Esophagus (tissue), 2 donors: ENCODE results near the gene ZNF629. TPM values are rescaled to one million over a fixed set of nuclear protein-coding genes. Genes with fewer than 3 reads are reported as not detected.

Experiments
- H3K27ac ChIP-seq, 2 donors: one replicate each; pipeline ENCODE4 v1.5.1; 2013; ENCODE audit warnings: low read depth in 2 of 2, mild to moderate bottlenecking in 2 of 2, inconsistent platforms in 1 of 2, low read length in 1 of 2, moderate library complexity in 1 of 2
- H3K27me3 ChIP-seq, 2 donors: one replicate each; pipeline ENCODE4 v1.6.1; 2013; ENCODE audit warnings: low read length in 2 of 2, control low read depth in 1 of 2, mild to moderate bottlenecking in 1 of 2; ENCODE audit not compliant: insufficient read depth in 2 of 2, control insufficient read depth in 1 of 2
- H3K36me3 ChIP-seq, 2 donors: one replicate each; pipeline ENCODE4 v1.6.1; 2013; ENCODE audit warnings: low read length in 1 of 2; ENCODE audit not compliant: control insufficient read depth in 2 of 2, insufficient read depth in 2 of 2
- H3K4me1 ChIP-seq, 2 donors: one replicate each; pipeline ENCODE4 v1.6.1; 2013; ENCODE audit warnings: low read length in 1 of 2; ENCODE audit not compliant: control insufficient read depth in 2 of 2, insufficient read depth in 2 of 2
- H3K4me3 ChIP-seq, 2 donors: one replicate each; pipeline ENCODE4 v1.5.1; 2013; ENCODE audit warnings: low read length in 2 of 2, mild to moderate bottlenecking in 2 of 2, low read depth in 1 of 2, moderate library complexity in 1 of 2
- H3K9me3 ChIP-seq, 2 donors: one replicate each; pipeline ENCODE4 v1.6.1; 2013; ENCODE audit warnings: mild to moderate bottlenecking in 2 of 2, low read depth in 1 of 2, low read length in 1 of 2, moderate library complexity in 1 of 2; ENCODE audit not compliant: control insufficient read depth in 2 of 2, insufficient read depth in 1 of 2
- WGBS, 2 donors: extraction: QIAGEN DNeasy Blood & Tissue Kit; methylation state at CpG; one replicate each; pipeline ENCODE4 v1.1.7; 2013; 5-methylcytosine and 5-hydroxymethylcytosine counted together
- polyA plus RNA-seq, 2 donors: library from polyadenylated mRNA; stranded (reverse); fragments of 200-250 nt; gene quantifications; one replicate each; pipeline ENCODE4 v1.2.3, GENCODE V29; 2013
- donor health status: healthy with polysubstance abuse.
- donor health status: Bipolar disorder and iron deficiency.

Gene ZNF629
- polyA plus RNA-seq, 2 donors: 3.4 to 4.9 TPM

- H3K36me3 ChIP-seq: peaks cover 44 to 68% of the 10 kb centered on the region in 2 donors
- no peak overlapping the region for H3K27ac ChIP-seq
- H3K27me3 ChIP-seq: no peaks in the 10 kb centered on the region
- H3K4me1 ChIP-seq: no peaks in the 10 kb centered on the region
- no peaks in the 10 kb centered on the region for H3K9me3 ChIP-seq
- 91 to 92% methylated on average over 17 of the region's 17 CpGs for WGBS, 2 donors
- H3K4me3 ChIP-seq: no peak overlapping the region
These were observed 17.5 kb downstream of the ZNF629 start for GRCh38 chr16:30769379-30770089.

- H3K4me1 ChIP-seq: peaks cover 0 to 3% of the 10 kb centered on the region in 2 donors
- no peak overlapping the region for H3K4me3 ChIP-seq
- no peaks in the 10 kb centered on the region for H3K27me3 ChIP-seq
- H3K27ac ChIP-seq: no peak overlapping the region
- H3K36me3 ChIP-seq: peaks cover 43 to 69% of the 10 kb centered on the region in 2 donors
- H3K9me3 ChIP-seq: no peaks in the 10 kb centered on the region
- WGBS, 2 donors: 96 to 97% methylated on average over 23 of the region's 23 CpGs
These were observed 18.3 kb downstream of the ZNF629 start for GRCh38 chr16:30768583-30769181.

GRCh38 chr16:30767767-30768465 is 19.1 kb downstream of the ZNF629 start:
- no peaks in the 10 kb centered on the region for H3K27me3 ChIP-seq
- H3K4me3 ChIP-seq: no peak overlapping the region
- peaks cover 35 to 67% of the 10 kb centered on the region in 2 donors for H3K36me3 ChIP-seq
- 89% methylated on average over 18 of the region's 18 CpGs for WGBS, 2 donors
- peaks cover 0 to 8% of the 10 kb centered on the region in 2 donors for H3K4me1 ChIP-seq
- no peaks in the 10 kb centered on the region for H3K9me3 ChIP-seq
- no peak overlapping the region for H3K27ac ChIP-seq

- Histone ChIP-seq H3K9me3 (no peaks in the 10 kb centered on the region), H3K27ac (no peak overlapping the region), H3K4me1 (peaks cover 0 to 10% of the 10 kb centered on the region in 2 donors), H3K36me3 (peaks cover 34 to 60% of the 10 kb centered on the region in 2 donors), H3K27me3 (no peaks in the 10 kb centered on the region), H3K4me3 (no peak overlapping the region)
- WGBS, 2 donors: 77 to 79% methylated on average over 4 of the region's 4 CpGs
These were observed 20.1 kb downstream of the ZNF629 start for GRCh38 chr16:30766933-30767284.

- no peak overlapping the region for H3K4me3 ChIP-seq
- H3K27me3 ChIP-seq: no peaks in the 10 kb centered on the region
- 90% methylated on average over 29 of the region's 29 CpGs for WGBS, 2 donors
- H3K27ac ChIP-seq: no peak overlapping the region
- H3K36me3 ChIP-seq: peaks cover 30 to 55% of the 10 kb centered on the region in 2 donors
- H3K4me1 ChIP-seq: peaks cover 0 to 10% of the 10 kb centered on the region in 2 donors
- no peaks in the 10 kb centered on the region for H3K9me3 ChIP-seq
These were observed 20.6 kb downstream of the ZNF629 start for GRCh38 chr16:30766206-30766932.

GRCh38 chr16:30764816-30765465 is 22.1 kb downstream of the ZNF629 start:
- Histone ChIP-seq H3K4me3 (no peak overlapping the region), H3K9me3 (no peaks in the 10 kb centered on the region), H3K27ac (no peak overlapping the region), H3K27me3 (no peaks in the 10 kb centered on the region), H3K36me3 (peaks cover 26 to 53% of the 10 kb centered on the region in 2 donors), H3K4me1 (peaks cover 0 to 13% of the 10 kb centered on the region in 2 donors)
- 93 to 97% methylated on average over 12 of the region's 12 CpGs for WGBS, 2 donors

- WGBS, 2 donors: 89 to 93% methylated on average over 11 of the region's 11 CpGs
- H3K4me1 ChIP-seq: peaks cover 0 to 13% of the 10 kb centered on the region in 2 donors
- no peaks in the 10 kb centered on the region for H3K9me3 ChIP-seq
- H3K27ac ChIP-seq: no peak overlapping the region
- no peaks in the 10 kb centered on the region for H3K27me3 ChIP-seq
- no peak overlapping the region for H3K4me3 ChIP-seq
- H3K36me3 ChIP-seq: peaks cover 20 to 45% of the 10 kb centered on the region in 2 donors
These were observed 22.9 kb downstream of the ZNF629 start for GRCh38 chr16:30764086-30764485.

GRCh38 chr16:30762991-30763725 is 23.8 kb downstream of the ZNF629 start:
- no peaks in the 10 kb centered on the region for H3K9me3 ChIP-seq
- peak overlapping the region; percentile 83 to 94 for H3K27ac ChIP-seq
- peaks cover 14 to 36% of the 10 kb centered on the region in 2 donors for H3K36me3 ChIP-seq
- WGBS, 2 donors: 60 to 67% methylated on average over 15 of the region's 15 CpGs
- peak overlapping the region; percentile 88 to 91 for H3K4me3 ChIP-seq
- H3K27me3 ChIP-seq: no peaks in the 10 kb centered on the region
- H3K4me1 ChIP-seq: peaks cover 0 to 13% of the 10 kb centered on the region in 2 donors
